ENCODE measurements around the gene RHEBL1. TPM values are rescaled to one million over a fixed set of nuclear protein-coding genes. Genes with fewer than 3 reads are reported as not detected.
A peak's percentile ranks its signal among the peaks of the same experiment; 100 is the strongest.

The RHEBL1 gene
- total RNA-seq, 5 donors from 2014 or later (not counting 1 experiment from before 2014, with no cell fraction given): 2.3 to 5.3 (median 2.5) TPM

DNA sequence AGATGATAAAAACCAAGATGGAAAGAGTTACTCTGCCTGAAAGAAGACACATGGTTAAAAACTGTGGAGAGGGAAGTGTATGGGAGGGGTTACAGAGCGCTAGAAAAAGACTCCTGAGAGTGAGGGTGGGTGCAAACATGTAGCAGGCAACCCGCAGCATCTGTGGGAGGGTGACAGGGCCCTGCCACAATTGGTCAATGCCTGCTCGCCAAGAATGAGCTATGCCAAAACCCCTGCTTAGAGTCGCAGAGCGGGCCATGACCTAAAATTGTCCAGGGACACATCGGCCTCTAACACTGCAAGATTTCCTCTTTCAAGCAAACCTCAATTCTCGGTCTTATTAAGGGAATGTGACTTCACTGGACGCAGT, 51.9 kb downstream of the RHEBL1 start:
- H3K27me3 ChIP-seq (replicated peaks in 1 of 2; ENCODE audit: control insufficient read depth in 2 of 2, extremely low read depth in 1 of 2, insufficient read depth in 2 of 2, low read length in 1 of 2): no peaks in the 10 kb centered on the region
- peak in 3 of 35 experiments; percentile 15 to 28 (median 24) for DNase-seq
- H3K9me3 ChIP-seq: no peaks in the 10 kb centered on the region
- peak overlapping the region; percentile 74 to 89 for H3K4me3 ChIP-seq (ENCODE audit: control insufficient read depth in 1 of 2, extremely low read depth in 1 of 2, low read length in 1 of 2)
- Mint-ChIP-seq H3K27ac (peak overlapping the region; percentile 95 to 96), H3K9me3 (no peaks in the 10 kb centered on the region), H3K4me3 (peak overlapping the region; percentile 88 to 91 (median 90)), H3K27me3 (no peaks in the 10 kb centered on the region), H3K36me3 (peaks cover 37% of the 10 kb centered on the region), H3K4me1 (peaks cover 45 to 49% (median 45%) of the 10 kb centered on the region in 3 donors)
- CTCF ChIA-PET: interaction anchor here (0.6 to 1.5 kb wide), 6 partner anchors 17 to 58 kb away, joined by 3 to 7 read pairs (median 4); no protein-coding TSS in a partner anchor
- H3K36me3 ChIP-seq (ENCODE audit: control insufficient read depth in 2 of 2, extremely low read depth in 1 of 2, insufficient read depth in 1 of 2, low read length in 1 of 2): peaks cover 7 to 18% of the 10 kb centered on the region in 2 donors
- H3K27ac ChIP-seq (ENCODE audit: low read length): peak overlapping the region; percentile 94
- POLR2A ChIA-PET: no interaction called here
- no peak for ATAC-seq (replicated peaks in 1 of 4)
- under 1% methylated on average over 8 of the region's 8 CpGs for WGBS (ENCODE audit: insufficient coverage)
- H3K4me1 ChIP-seq (ENCODE audit: control insufficient read depth in 1 of 2, extremely low read depth in 1 of 2, insufficient read depth in 2 of 2, low read length in 2 of 2): peaks cover 6 to 28% of the 10 kb centered on the region in 2 experiments

DNA sequence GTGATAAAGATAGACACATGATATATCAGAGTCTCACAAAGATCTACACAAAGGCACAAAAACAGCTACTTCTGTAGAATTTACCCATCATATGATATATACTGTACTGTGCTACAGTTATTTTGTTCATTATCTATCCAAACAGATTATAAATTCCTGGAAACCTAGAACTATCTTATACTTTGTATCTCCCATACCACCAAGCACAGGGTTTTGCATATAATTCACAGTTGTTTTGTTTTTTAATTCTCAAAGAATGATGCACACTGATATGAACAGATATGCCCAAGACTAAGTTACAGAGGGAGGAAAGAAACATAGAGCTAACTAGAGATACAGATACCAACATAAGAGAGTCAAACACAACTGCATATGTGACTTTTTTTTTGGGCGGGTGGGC, 54.6 kb downstream of the RHEBL1 start:
- Histone ChIP-seq H3K9me3 (no peaks in the 10 kb centered on the region), H3K36me3 (ENCODE audit: control insufficient read depth in 2 of 2, extremely low read depth in 1 of 2, insufficient read depth in 1 of 2, low read length in 1 of 2) (peaks cover 4 to 23% of the 10 kb centered on the region in 2 donors), H3K27me3 (replicated peaks in 1 of 2; ENCODE audit: control insufficient read depth in 2 of 2, extremely low read depth in 1 of 2, insufficient read depth in 2 of 2, low read length in 1 of 2) (no peaks in the 10 kb centered on the region), H3K27ac (ENCODE audit: low read length) (no peak overlapping the region), H3K4me3 (ENCODE audit: control insufficient read depth in 1 of 2, extremely low read depth in 1 of 2, low read length in 1 of 2) (no peak overlapping the region), H3K4me1 (ENCODE audit: control insufficient read depth in 1 of 2, extremely low read depth in 1 of 2, insufficient read depth in 2 of 2, low read length in 2 of 2) (peaks cover 6 to 28% of the 10 kb centered on the region in 2 experiments)
- CTCF ChIA-PET: interaction anchor here in 1 of 2 donors (1.2 kb wide), 1 partner anchor 162 kb away, joined by 3 read pairs; no protein-coding TSS in a partner anchor
- H3K36me3 Mint-ChIP-seq: peaks cover 42% of the 10 kb centered on the region
- DNase-seq (no peak), ATAC-seq (replicated peaks in 1 of 4) (no peak)
- H3K4me3 Mint-ChIP-seq: peak overlapping the region in 1 of 3 donors; percentile 18
- no peaks in the 10 kb centered on the region for H3K27me3 Mint-ChIP-seq
- no peak overlapping the region for H3K27ac Mint-ChIP-seq
- peaks cover 45 to 49% (median 45%) of the 10 kb centered on the region in 3 donors for H3K4me1 Mint-ChIP-seq
- POLR2A ChIA-PET: interaction anchor here (0.5 to 1.1 kb wide), 2 partner anchors 9 to 19 kb away, joined by 3 read pairs; no protein-coding TSS in a partner anchor
- no peaks in the 10 kb centered on the region for H3K9me3 Mint-ChIP-seq
- 100% methylated on average over 1 of the region's 1 CpG for WGBS (ENCODE audit: insufficient coverage)

Other genes starting within 250 kb of the RHEBL1 start
- gene DDX23, start 217.8 kb downstream of the RHEBL1 start, total RNA-seq: 100 to 1,000 TPM in 3 of 5 donors, 10 to 100 TPM in 2; 86.8 to 158 (median 144) TPM
- 10 to 100 TPM in 1 of 5 donors, 1 to 10 TPM in 4; 2.6 to 10.5 (median 5.0) TPM for gene RND1, start 204.1 kb downstream of the RHEBL1 start, total RNA-seq
- 10 to 100 TPM; 55.6 to 83.0 (median 68.1) TPM for gene FKBP11, start 144.5 kb downstream of the RHEBL1 start, total RNA-seq
- 10 to 100 TPM; 63.6 to 82.9 (median 74.3) TPM for gene ARF3, start 112.5 kb downstream of the RHEBL1 start, total RNA-seq
- gene WNT10B, start 98.2 kb downstream of the RHEBL1 start, total RNA-seq: 10 to 100 TPM in 1 of 5 donors, 1 to 10 TPM in 4; 5.3 to 15.7 (median 8.9) TPM
- 1 to 10 TPM in 2 of 5 donors, under 1 TPM in 3; 0.47 to 2.6 (median 0.85) TPM for gene WNT1, start 91.7 kb downstream of the RHEBL1 start, total RNA-seq
- gene DDN, start 70.6 kb downstream of the RHEBL1 start, total RNA-seq: 1 to 10 TPM in 1 of 5 donors, under 1 TPM in 4; 0.09 to 1.3 (median 0.15) TPM
- 10 to 100 TPM; 42.5 to 54.6 (median 48.3) TPM for gene PRKAG1, start 51.2 kb downstream of the RHEBL1 start, total RNA-seq
- gene KMT2D, start 9.2 kb downstream of the RHEBL1 start, total RNA-seq: 100 to 1,000 TPM; 135 to 161 (median 152) TPM
- under 1 TPM; 0.12 to 0.45 (median 0.38) TPM for gene DHH, start 24.8 kb upstream of the RHEBL1 start, total RNA-seq
- 100 to 1,000 TPM; 159 to 302 (median 224) TPM for gene LMBR1L, start 40.9 kb upstream of the RHEBL1 start, total RNA-seq
- gene TUBA1B, start 61.4 kb upstream of the RHEBL1 start, total RNA-seq: 100 to 1,000 TPM; 167 to 232 (median 205) TPM
- 100 to 1,000 TPM in 3 of 5 donors, 10 to 100 TPM in 2; 89.3 to 310 (median 100) TPM for gene TUBA1A, start 119.1 kb upstream of the RHEBL1 start, total RNA-seq
- gene TUBA1C, start 195.1 kb upstream of the RHEBL1 start, total RNA-seq: 10 to 100 TPM; 16.4 to 53.7 (median 48.4) TPM
- not detected for gene PRPH, start 225.2 kb upstream of the RHEBL1 start, total RNA-seq